GM12878 (cell line): ENCODE data around the gene ERC1.

Experiments used
- EED ChIP-seq: sonication (generic); IDR thresholded peaks from 2 replicates; pipeline ENCODE4 v1.6.1; 2016; ENCODE audit warnings: antibody characterized with exemption, low read depth
- ELK1 ChIP-seq: IDR thresholded peaks from 2 replicates; pipeline ENCODE4 v1.6.1; 2012; ENCODE audit warnings: low read depth, low read length, improper control_type of control experiment
- EZH2 ChIP-seq: IDR thresholded peaks from 2 replicates; pipeline ENCODE4 v1.6.1; 2012; ENCODE audit warnings: low read depth, mild to moderate bottlenecking, control low read depth, inconsistent platforms, low read length, borderline replicate concordance; ENCODE audit not compliant: control insufficient read depth
- POLR2A ChIP-seq: IDR thresholded peaks from 2 replicates; pipeline ENCODE4 v1.6.1; 2011; ENCODE audit warnings: low read depth, mild to moderate bottlenecking, low read length

- TF ChIP-seq EZH2 (no peak), POLR2A (no peak), EED (no peak), ELK1 (no peak)
Measured at GRCh38 chr12:1544996-1545700, 554.1 kb downstream of the ERC1 start.
